ENCODE results near the gene SBNO2. TPM values are rescaled to one million over a fixed set of nuclear protein-coding genes. Genes with fewer than 3 reads are reported as not detected.

SBNO2 gene
- total RNA-seq, 4 donors from 2014 or later, result 22.8 to 69.0 (median 25.5) TPM

DNA sequence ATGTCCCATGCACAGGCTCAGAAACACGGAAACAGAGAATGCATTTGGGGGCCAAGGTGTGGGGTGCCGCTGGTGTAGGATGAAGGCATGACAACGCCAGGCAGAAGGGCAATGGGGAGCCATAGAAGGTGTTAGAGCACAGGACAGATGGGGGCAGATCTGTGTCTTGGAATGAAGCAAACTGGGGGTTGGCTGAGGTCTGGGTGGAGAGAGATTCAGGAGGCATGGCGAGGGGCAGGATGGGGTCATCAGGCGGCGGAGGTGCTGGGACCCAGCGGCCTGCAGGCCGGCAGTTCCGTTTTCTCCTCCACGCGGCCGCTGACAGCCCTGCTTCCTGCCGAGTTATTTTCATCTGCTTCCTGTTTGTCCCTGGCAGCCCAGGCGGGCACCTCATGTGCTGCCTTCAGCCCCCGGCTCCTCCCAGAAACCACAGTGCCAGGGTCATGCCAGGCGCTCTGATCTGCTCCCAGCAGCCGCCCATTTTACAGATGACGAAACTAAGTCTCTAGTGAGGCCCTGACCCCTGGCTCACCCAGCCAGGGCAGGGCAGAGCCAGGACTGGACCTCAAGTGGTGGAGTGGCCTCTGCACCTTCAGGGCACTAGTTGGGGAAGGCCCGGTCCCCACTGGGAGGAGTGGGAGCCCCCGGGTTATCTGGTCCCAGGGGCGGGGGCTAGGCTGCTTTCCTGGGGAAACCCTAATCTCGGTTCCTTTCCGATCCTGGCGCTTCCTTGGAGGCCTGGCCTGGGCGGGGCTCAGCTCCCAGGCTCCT lies 104.9 kb downstream of the SBNO2 start:
- DNase-seq, result peak; percentile 23 to 35
- H3K4me3 ChIP-seq (replicated peaks in 1 of 3), result no peak overlapping the region
- no peaks in the 10 kb centered on the region for H3K36me3 ChIP-seq
- WGBS, 2 donors, result 75 to 77% methylated on average over 20 to 24 of the region's 25 CpGs
- H3K27ac ChIP-seq, result peak overlapping the region in 1 of 3 donors; percentile 56
- no peaks in the 10 kb centered on the region for H3K9me3 ChIP-seq
- H3K4me1 ChIP-seq, result peaks cover 3 to 53% of the 10 kb centered on the region in 2 donors
- H3K27me3 ChIP-seq, result peaks cover 20% of the 10 kb centered on the region
- intact Hi-C loops (cut with DNase I), result no loop called here
- TF ChIP-seq, protein P1, sequence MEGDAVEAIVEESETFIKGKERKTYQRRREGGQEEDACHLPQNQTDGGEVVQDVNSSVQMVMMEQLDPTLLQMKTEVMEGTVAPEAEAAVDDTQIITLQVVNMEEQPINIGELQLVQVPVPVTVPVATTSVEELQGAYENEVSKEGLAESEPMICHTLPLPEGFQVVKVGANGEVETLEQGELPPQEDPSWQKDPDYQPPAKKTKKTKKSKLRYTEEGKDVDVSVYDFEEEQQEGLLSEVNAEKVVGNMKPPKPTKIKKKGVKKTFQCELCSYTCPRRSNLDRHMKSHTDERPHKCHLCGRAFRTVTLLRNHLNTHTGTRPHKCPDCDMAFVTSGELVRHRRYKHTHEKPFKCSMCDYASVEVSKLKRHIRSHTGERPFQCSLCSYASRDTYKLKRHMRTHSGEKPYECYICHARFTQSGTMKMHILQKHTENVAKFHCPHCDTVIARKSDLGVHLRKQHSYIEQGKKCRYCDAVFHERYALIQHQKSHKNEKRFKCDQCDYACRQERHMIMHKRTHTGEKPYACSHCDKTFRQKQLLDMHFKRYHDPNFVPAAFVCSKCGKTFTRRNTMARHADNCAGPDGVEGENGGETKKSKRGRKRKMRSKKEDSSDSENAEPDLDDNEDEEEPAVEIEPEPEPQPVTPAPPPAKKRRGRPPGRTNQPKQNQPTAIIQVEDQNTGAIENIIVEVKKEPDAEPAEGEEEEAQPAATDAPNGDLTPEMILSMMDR (IDR thresholded peaks at IDR 0.05), result no peak
- no peak for TF ChIP-seq POLR2A (IDR thresholded peaks at IDR 0.05)

DNA sequence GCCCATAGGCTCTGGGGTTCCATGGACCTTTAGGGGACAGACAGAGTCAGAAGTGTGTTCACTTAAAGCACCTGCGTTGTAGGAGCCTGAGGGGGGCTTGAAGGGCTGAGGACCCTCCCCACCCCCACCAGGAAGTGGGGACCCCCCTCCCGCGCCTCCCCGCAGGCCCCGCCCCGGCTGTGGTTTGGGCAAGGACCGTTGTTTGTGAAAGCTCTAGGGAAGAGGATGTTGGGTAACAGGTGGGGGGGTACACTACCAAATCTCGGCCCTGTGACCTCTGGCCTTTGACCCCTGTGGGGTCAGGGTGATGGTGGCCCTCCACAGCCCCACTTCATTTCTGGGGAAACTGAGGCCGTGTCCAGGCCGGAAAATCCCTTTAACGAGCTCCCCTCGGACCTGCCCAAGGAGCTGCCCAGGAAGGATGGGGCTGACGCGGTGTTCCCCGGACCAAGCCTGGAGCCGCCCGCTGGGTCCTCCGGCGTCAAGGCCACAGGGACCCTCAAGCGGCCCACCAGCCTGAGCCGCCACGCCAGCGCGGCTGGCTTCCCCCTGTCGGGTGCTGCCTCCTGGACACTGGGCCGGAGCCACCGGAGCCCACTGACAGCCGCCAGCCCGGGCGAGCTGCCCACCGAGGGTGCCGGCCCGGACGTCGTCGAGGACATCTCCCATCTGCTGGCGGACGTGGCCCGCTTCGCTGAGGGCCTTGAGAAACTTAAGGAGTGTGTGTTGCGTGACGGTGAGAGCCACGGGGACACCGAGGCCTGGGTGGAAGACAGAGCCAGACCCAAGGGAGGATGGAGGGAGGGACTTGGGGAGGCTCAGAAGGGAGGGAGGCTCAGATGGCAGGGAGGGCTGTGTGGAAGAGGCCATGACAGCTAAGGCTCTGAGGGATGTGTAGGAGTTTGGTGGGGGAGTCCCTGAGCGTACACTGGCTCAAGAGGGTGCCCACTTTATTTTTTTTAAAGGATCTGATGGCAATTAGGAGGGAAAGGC lies 105.8 kb downstream of the SBNO2 start:
- Histone ChIP-seq H3K27ac (peak overlapping the region in 2 of 3 donors; percentile 53 to 56), H3K4me3 (replicated peaks in 1 of 3) (peak overlapping the region in 1 of 3 donors; percentile 26), H3K9me3 (no peaks in the 10 kb centered on the region), H3K27me3 (peaks cover 20% of the 10 kb centered on the region), H3K36me3 (no peaks in the 10 kb centered on the region), H3K4me1 (peaks cover 3 to 47% of the 10 kb centered on the region in 2 donors)
- intact Hi-C loops (cut with DNase I), result no loop called here
- TF ChIP-seq, protein P1 (IDR thresholded peaks at IDR 0.05), result no peak
- no peak for TF ChIP-seq POLR2A (IDR thresholded peaks at IDR 0.05)
- WGBS, 2 donors, result 54 to 59% methylated on average over 18 to 26 of the region's 45 CpGs
- DNase-seq, result peak in 1 of 2 donors; percentile 21

DNA sequence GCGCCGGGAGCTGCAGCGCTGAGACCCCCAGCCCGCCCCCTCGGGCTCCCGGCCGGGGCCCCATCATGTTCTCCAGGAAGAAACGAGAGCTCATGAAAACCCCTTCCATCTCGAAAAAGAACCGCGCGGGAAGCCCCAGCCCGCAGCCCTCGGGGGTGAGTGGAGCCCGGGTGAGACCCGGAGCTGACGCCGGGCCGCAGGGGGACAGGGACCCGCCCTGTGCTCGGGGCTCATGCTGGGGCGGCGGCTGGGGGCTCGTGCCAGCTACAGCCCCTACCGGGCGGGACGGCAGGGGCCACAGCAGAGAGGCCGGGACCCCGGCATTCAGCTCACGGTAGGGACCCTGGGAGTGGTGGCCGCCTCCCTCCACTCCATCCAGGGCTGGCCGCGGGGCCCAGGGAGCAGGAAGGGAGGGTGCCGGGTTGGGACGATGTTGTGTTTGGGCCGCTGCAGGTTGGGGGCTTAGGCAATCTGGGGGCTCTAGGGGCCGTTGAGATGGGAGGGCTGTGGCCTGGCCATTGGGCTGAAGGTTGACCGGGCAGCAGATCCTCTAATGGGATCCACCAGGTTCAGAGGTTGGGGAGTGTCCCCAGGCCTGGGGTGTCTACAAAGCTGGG lies 106.6 kb downstream of the SBNO2 start:
- Histone ChIP-seq H3K36me3 (no peaks in the 10 kb centered on the region), H3K9me3 (no peaks in the 10 kb centered on the region), H3K4me1 (peaks cover 3 to 47% of the 10 kb centered on the region in 2 donors), H3K4me3 (replicated peaks in 1 of 3) (peak overlapping the region in 2 of 3 donors; percentile 17 to 26), H3K27me3 (peaks cover 20% of the 10 kb centered on the region), H3K27ac (peak overlapping the region in 2 of 3 donors; percentile 53 to 56)
- WGBS, 2 donors, result 3 to 4% methylated on average over 12 to 25 of the region's 38 CpGs
- intact Hi-C loops (cut with DNase I), result no loop called here
- TF ChIP-seq POLR2A (IDR thresholded peaks at IDR 0.05), result no peak
- TF ChIP-seq, protein P1 (IDR thresholded peaks at IDR 0.05), result no peak
- DNase-seq, result no peak

DNA sequence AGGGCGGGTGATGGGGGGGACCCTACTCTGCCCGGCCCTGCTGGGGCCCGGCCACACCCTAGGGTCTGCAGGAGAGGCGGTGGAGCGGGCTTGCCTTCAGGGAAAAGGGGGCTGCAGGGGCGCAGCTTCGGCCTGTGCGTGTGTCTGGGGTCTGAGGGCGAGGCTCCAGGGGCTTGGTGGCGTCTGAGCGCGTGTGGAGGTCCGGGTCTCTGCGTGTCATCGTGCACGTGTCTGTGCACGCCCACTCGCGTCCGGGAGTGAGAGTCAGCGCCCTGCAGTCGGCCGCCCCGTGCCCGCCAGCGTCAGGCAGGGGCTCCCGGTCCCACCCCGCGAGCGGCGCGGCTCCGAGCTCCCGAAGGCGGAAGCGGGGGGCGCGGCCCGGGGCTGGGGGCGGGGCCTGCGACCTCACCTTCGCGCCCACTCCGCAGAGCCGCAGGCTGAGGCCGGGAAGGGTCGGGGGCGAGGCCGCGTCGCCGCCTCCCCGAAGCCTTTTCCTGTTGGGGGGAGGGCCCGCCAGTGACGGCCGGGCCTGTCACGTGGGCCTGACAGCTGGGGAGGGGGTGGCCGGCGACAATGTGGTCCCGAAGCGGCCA lies 107.2 kb downstream of the SBNO2 start, which contains the start of gene ARHGAP45:
Gene ARHGAP45, plus strand, starts transcription at position 420 of the 593 bp plus-strand sequence. CDS start 239 bp downstream, outside the sequence.
- Histone ChIP-seq H3K36me3 (no peaks in the 10 kb centered on the region), H3K27ac (peak within 1 kb of the TSS in 2 of 3 donors; percentile 53 to 56), H3K4me3 (replicated peaks in 1 of 3) (peak within 1 kb of the TSS in 2 of 3 donors; percentile 17 to 26), H3K27me3 (peaks cover 20% of the 10 kb centered on the region), H3K9me3 (no peaks in the 10 kb centered on the region), H3K4me1 (peaks cover 3 to 47% of the 10 kb centered on the region in 2 donors)
- TF ChIP-seq, protein P1 (IDR thresholded peaks at IDR 0.05), result no peak
- no peak for TF ChIP-seq POLR2A (IDR thresholded peaks at IDR 0.05)
- WGBS, 2 donors, result 8% methylated on average over 37 of the region's 61 CpGs; no CpG with 5 or more reads in 1 of the 2 donors
- peak in 1 of 2 donors; percentile 26 for DNase-seq
- intact Hi-C loops (cut with DNase I), result no loop called here
